NOMO-1 treated with DMSO at 0.1 percent for 48 hours (cell line): Measurements from ENCODE around the gene GFRA1.

Source experiments
- DNase-seq: peaks from one replicate; lab custom pipeline; 2025; ENCODE audit not compliant: unreplicated experiment; lab: John Stamatoyannopoulos, UW

Gene GFRA1

GRCh38 chr10:116271593-116272439, 1.2 kb downstream of the GFRA1 start:
- no peak for DNase-seq

- DNase-seq, result no peak
These were observed 2.0 kb downstream of the GFRA1 start for GRCh38 chr10:116270771-116271592.

GRCh38 chr10:116270126-116270770, 2.8 kb downstream of the GFRA1 start:
- no peak for DNase-seq

- DNase-seq, result no peak
These were observed 3.4 kb downstream of the GFRA1 start for GRCh38 chr10:116269619-116270018.

- no peak for DNase-seq
These were observed 4.0 kb downstream of the GFRA1 start for GRCh38 chr10:116268976-116269375.

- DNase-seq, result no peak
These were observed 7.3 kb downstream of the GFRA1 start for GRCh38 chr10:116265686-116266085.

GRCh38 chr10:116263870-116264655, 8.9 kb downstream of the GFRA1 start:
- no peak for DNase-seq

GRCh38 chr10:116262678-116263077, 10.3 kb downstream of the GFRA1 start:
- DNase-seq, result no peak

- no peak for DNase-seq
These were observed 12.4 kb downstream of the GFRA1 start for GRCh38 chr10:116260599-116260998.

GRCh38 chr10:116259638-116260037, 13.4 kb downstream of the GFRA1 start:
- no peak for DNase-seq

- no peak for DNase-seq
These were observed 15.2 kb downstream of the GFRA1 start for GRCh38 chr10:116257785-116258184.

- DNase-seq, result no peak
These were observed 16.2 kb downstream of the GFRA1 start for GRCh38 chr10:116256752-116257259.

GRCh38 chr10:116255886-116256751, 16.9 kb downstream of the GFRA1 start:
- no peak for DNase-seq

GRCh38 chr10:116254422-116255155, 18.4 kb downstream of the GFRA1 start:
- DNase-seq, result no peak

- DNase-seq, result no peak
These were observed 19.3 kb downstream of the GFRA1 start for GRCh38 chr10:116253716-116254115.

- DNase-seq, result no peak
These were observed 21.2 kb downstream of the GFRA1 start for GRCh38 chr10:116251602-116252395.

GRCh38 chr10:116247691-116248090, 25.3 kb downstream of the GFRA1 start:
- DNase-seq, result no peak

- DNase-seq, result no peak
These were observed 26.7 kb downstream of the GFRA1 start for GRCh38 chr10:116246263-116246662.
